Stimulated activated naive B cell treated with anti-CD40 and anti-IgM and Interleukin-4, amounts not matched to agents 10 μg/mL and 1 μg/mL and 100 μg/mL, for 72 hours (primary cell): Measurements from ENCODE around the gene PTPRS.

Experiments
- ATAC-seq, 2 donors: fragments of 150-1000 bp; cut with Tn5 transposase; replicated peaks; 2 replicates each; pipeline ENCODE4 v1.10.0; 2021; ENCODE audit warnings: moderate library complexity in 1 of 2
- DNase-seq: peaks from one replicate; pipeline ENCODE4 v3.0.0; 2021
- H3K27ac Mint-ChIP-seq: one replicate; pipeline ENCODE4 v1.8.0; 2022; ENCODE audit warnings: mild to moderate bottlenecking, mixed read lengths
- H3K27me3 Mint-ChIP-seq, 2 donors: one replicate each; pipeline ENCODE4 v1.8.0; 2022; ENCODE audit warnings: mixed read lengths in 2 of 2
- H3K36me3 Mint-ChIP-seq, 2 donors: one replicate each; pipeline ENCODE4 v1.8.0; 2022; ENCODE audit warnings: mixed read lengths in 2 of 2, mild to moderate bottlenecking in 1 of 2
- H3K4me1 Mint-ChIP-seq, 2 donors: one replicate each; pipeline ENCODE4 v1.8.0; 2022; ENCODE audit warnings: mixed read lengths in 2 of 2, mild to moderate bottlenecking in 1 of 2
- H3K4me3 Mint-ChIP-seq, 2 donors: one replicate each; pipeline ENCODE4 v1.8.0; 2022; ENCODE audit warnings: mild to moderate bottlenecking in 2 of 2, mixed read lengths in 2 of 2, moderate library complexity in 1 of 2
- H3K9me3 Mint-ChIP-seq, 2 donors: one replicate each; pipeline ENCODE4 v1.8.0; 2022; ENCODE audit warnings: mixed read lengths in 2 of 2, mild to moderate bottlenecking in 1 of 2

Gene PTPRS

DNA sequence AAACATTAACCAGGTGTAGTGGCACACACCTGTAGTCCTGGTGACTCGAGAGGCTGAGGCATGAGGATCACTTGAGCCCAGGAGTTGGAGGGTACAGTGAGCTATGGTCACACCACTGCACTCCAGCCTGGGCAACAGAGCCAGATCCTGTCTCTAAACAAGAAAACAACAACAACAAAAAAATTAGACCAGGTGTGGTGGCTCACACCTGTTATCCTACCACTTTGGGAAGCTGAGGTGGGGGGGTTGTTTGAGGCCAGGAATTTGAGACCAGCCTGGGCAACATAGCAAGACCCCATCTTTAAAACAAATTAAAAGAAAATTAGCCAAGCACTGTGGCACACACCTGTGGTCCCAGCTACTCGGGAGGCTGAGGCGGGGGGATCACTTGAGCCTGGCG is 20.8 kb upstream of the PTPRS start:
- peaks cover 0 to 1% of the 10 kb centered on the region in 2 donors for H3K4me1 Mint-ChIP-seq
- DNase-seq: no peak
- peaks cover 23 to 47% of the 10 kb centered on the region in 2 donors for H3K27me3 Mint-ChIP-seq
- peaks cover 0 to 3% of the 10 kb centered on the region in 2 donors for H3K36me3 Mint-ChIP-seq
- H3K27ac Mint-ChIP-seq: no peak overlapping the region
- no peak for ATAC-seq
- H3K4me3 Mint-ChIP-seq: no peak overlapping the region
- peaks cover 0 to 2% of the 10 kb centered on the region in 2 donors for H3K9me3 Mint-ChIP-seq

DNA sequence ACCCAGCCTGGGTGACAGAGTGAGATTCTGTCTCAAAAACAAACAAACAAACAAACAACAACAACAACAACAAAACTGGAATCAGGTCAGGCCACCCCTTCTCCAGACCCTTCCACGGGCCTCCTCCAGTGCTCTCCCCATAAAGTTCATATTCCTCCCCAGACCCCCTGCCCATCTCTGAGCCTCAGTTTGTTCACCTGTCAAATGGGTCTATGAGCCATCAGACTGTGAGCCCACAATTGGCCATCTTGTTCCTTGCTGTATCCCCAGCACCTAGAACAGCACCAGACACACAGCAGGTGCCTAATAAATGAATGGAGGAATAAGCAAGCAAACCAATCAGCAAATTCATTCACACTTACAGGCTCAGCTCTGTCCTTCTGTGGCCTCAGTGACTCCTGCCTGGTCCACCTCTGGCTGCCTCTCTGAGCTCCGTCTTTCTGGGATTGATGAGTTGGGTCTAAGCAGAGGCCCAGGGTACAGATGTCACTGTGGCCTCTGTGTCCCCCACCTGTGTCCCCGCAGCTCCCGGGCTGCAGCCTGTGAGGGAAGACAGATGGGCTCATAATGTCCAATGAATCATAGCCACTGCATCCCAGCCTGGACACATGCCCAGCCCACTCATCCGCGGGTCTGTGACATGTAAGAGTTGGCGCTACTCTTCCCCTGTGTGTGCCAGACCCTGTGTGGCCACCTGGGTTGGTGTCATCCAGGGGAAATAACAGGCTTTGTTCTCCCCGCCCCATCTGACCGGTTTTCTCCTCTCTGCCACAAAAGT is 19.6 kb upstream of the PTPRS start:
- Mint-ChIP-seq H3K27me3 (peaks cover 30 to 59% of the 10 kb centered on the region in 2 donors), H3K27ac (no peak overlapping the region), H3K4me1 (peaks cover 0 to 1% of the 10 kb centered on the region in 2 donors), H3K36me3 (peaks cover 0 to 3% of the 10 kb centered on the region in 2 donors), H3K4me3 (no peak overlapping the region), H3K9me3 (peaks cover 0 to 2% of the 10 kb centered on the region in 2 donors)
- ATAC-seq (no peak), DNase-seq (no peak)

DNA sequence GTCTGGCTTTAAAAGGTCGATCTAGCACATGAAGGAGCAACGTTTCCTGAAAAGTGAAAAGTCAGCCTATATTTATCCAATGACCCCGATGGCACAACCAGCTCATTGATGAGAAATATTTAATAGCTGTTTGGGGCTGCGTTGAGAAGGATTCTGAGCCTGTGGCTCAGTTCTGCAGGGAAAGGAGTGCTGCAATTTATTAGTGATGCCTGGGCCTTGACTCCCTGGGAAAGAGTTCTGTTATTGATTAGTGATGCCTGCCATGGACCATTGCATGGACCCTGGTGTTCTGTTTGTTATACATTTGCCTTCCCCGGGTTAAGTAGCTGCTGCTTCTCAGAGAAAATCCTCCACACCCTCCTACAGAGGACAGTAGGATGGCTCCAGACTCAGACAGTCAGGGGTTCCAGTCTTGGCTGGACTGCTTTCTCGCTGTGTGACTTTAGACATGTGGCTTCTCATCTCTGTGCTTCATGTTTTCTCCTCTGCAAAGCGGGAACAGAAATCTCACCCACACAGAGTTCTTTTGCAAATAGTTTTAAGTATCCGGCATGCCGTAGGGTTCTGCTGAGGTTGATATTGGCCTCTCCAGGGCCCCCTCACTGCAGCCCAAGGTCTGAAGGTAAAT is 17.7 kb upstream of the PTPRS start:
- peaks cover 44 to 77% of the 10 kb centered on the region in 2 donors for H3K27me3 Mint-ChIP-seq
- no peak overlapping the region for H3K27ac Mint-ChIP-seq
- H3K4me3 Mint-ChIP-seq: no peak overlapping the region
- ATAC-seq (no peak), DNase-seq (no peak)
- peaks cover 0 to 7% of the 10 kb centered on the region in 2 donors for H3K36me3 Mint-ChIP-seq
- H3K4me1 Mint-ChIP-seq: peaks cover 0 to 1% of the 10 kb centered on the region in 2 donors
- peaks cover 0 to 3% of the 10 kb centered on the region in 2 donors for H3K9me3 Mint-ChIP-seq

DNA sequence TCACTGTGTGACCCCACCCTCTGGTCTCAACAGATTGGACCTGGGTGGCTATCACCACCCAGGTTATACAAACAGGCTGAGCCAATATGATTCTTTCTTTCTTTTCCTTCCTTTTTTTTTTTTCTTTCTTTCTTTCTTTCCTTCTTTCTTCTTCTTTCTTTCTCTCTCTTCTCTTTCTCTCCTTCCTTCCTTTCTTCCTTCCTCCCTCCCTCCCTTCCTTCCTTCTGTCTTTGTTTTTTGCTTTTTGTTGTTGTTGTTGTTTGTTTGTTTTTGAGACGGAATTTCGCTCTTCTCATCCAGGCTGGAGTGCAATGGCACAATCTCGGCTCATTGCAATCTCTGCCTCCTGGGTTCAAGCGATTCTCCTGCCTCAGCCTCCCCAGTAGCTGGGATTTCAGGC is 17.0 kb upstream of the PTPRS start:
- Mint-ChIP-seq H3K4me1 (peaks cover 0 to 1% of the 10 kb centered on the region in 2 donors), H3K36me3 (peaks cover 0 to 7% of the 10 kb centered on the region in 2 donors), H3K27me3 (peaks cover 44 to 77% of the 10 kb centered on the region in 2 donors), H3K9me3 (peaks cover 0 to 3% of the 10 kb centered on the region in 2 donors), H3K4me3 (no peak overlapping the region), H3K27ac (no peak overlapping the region)
- DNase-seq (no peak), ATAC-seq (no peak)

DNA sequence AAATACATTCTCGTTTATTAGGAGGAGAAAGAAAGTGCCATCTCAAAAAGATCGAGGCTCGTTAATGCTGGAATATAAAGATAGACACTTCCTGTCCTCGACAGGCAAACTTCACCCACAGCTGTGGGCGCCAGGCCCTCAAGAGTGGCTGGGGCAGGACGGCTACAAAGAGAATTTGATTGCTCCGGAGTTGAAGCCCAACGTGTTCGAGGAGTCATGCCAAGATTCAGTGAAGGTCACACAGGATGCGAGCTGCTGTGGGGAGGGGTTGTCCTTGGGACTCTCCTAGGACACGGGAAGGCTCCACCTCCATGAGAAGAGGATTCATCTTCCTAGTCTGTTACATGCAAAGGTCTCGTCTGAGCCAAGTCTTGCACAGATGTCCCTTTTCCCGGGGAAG is 16.3 kb upstream of the PTPRS start:
- Mint-ChIP-seq H3K9me3 (peaks cover 0 to 4% of the 10 kb centered on the region in 2 donors), H3K4me3 (no peak overlapping the region), H3K27ac (no peak overlapping the region), H3K36me3 (peaks cover 0 to 7% of the 10 kb centered on the region in 2 donors), H3K4me1 (peaks cover 0 to 1% of the 10 kb centered on the region in 2 donors), H3K27me3 (peaks cover 44 to 79% of the 10 kb centered on the region in 2 donors)
- ATAC-seq: no peak
- DNase-seq: no peak

DNA sequence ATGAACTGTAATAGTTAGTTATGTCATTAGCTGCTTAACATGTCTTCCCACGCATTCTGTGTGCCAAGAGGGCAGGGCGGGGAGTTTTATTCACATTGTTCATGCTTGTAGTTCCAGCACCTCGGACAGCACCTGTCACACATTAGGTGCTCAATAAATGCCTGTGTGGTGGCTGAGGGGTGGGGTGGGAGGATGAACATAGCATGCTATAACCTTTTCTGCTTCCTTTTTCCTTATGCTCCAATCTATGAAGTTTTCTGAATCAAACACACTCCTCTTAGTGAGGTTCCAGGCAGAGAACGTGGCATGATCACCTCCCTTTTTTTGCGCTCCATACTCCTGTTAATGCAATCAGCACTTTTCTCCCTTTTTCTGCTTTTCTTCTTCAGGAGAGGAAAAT is 15.8 kb upstream of the PTPRS start:
- H3K27me3 Mint-ChIP-seq: peaks cover 46 to 81% of the 10 kb centered on the region in 2 donors

DNA sequence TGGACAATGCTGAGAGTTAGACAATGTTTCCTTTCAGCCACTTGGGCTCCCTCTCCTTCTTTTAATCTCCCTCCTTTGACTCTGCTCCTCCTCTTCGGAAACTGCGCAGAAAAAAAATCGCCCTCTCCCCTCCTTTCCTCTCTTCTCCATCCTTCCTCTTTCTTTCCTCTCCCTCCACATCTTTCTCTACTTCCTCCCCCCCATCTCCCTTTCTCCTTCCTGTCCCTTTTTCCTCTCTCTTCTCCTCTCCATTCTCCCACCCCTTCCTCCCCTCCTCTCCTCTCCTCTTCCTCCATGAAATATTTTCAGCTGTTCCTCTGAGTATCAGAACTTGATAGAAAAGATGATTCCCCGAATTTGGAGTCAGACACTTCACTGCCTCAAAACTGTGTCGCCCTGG is 15.1 kb upstream of the PTPRS start:
- peaks cover 0 to 7% of the 10 kb centered on the region in 2 donors for H3K36me3 Mint-ChIP-seq
- peaks cover 0 to 4% of the 10 kb centered on the region in 2 donors for H3K9me3 Mint-ChIP-seq
- H3K27ac Mint-ChIP-seq: no peak overlapping the region
- peaks cover 53 to 86% of the 10 kb centered on the region in 2 donors for H3K27me3 Mint-ChIP-seq
- no peak for ATAC-seq
- no peak for DNase-seq
- peaks cover 0 to 1% of the 10 kb centered on the region in 2 donors for H3K4me1 Mint-ChIP-seq
- no peak overlapping the region for H3K4me3 Mint-ChIP-seq

More for the DNA sequence above, 15.8 kb upstream of the PTPRS start:
- Mint-ChIP-seq H3K4me1 (peaks cover 0 to 1% of the 10 kb centered on the region in 2 donors), H3K9me3 (peaks cover 0 to 4% of the 10 kb centered on the region in 2 donors), H3K27ac (no peak overlapping the region), H3K36me3 (peaks cover 0 to 7% of the 10 kb centered on the region in 2 donors), H3K4me3 (no peak overlapping the region)
- no peak for ATAC-seq
- no peak for DNase-seq

DNA sequence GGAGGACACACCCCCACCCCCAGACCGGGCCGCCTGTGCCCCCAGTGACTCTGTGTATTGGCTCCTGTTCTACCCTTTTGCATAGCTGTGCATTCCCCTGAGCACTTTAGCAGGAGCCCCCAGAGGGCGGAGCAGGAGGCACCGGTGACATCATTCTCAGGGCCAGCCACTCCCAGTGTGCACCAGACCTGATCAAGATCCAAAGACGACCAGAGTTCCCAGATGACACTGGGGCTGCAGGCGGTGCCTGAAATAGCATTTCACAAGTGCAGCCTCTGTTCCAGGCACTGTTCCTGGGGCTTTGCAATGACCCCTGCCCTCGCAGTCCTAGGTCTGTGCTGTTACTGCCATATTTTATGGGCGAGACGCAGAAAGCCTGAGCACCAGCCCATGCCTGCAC is 14.5 kb upstream of the PTPRS start:
- no peak for ATAC-seq

DNA sequence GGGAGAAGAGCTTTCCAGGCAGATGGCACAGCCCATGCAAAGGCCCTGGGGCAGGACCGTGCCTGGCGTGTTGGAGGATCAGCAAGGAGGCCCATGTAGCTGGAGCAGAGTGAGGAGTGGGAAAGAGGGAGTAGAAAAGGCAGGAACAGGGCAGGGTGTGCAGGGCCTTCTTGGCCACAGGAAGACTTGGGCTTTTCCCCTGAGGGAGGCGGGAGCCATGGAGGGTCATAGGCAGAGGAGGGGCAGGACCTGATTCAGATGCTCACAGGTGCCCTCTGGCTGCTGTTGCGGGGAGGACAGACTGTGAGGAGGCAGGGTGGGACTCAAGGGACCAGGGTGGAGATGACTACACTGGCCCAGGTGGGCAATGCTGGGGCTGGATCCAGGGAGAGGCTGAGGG is 13.8 kb upstream of the PTPRS start:
- Mint-ChIP-seq H3K4me3 (no peak overlapping the region), H3K9me3 (peaks cover 0 to 4% of the 10 kb centered on the region in 2 donors), H3K4me1 (no peaks in the 10 kb centered on the region), H3K36me3 (peaks cover 0 to 4% of the 10 kb centered on the region in 2 donors), H3K27ac (no peak overlapping the region), H3K27me3 (peaks cover 45 to 82% of the 10 kb centered on the region in 2 donors)
- DNase-seq (peak; percentile 11), ATAC-seq (peak in 1 of 2 donors; percentile 57)

More for the DNA sequence above, 14.5 kb upstream of the PTPRS start:
- H3K4me3 Mint-ChIP-seq: no peak overlapping the region
- no peak for DNase-seq
- H3K27me3 Mint-ChIP-seq: peaks cover 48 to 83% of the 10 kb centered on the region in 2 donors
- H3K36me3 Mint-ChIP-seq: peaks cover 0 to 6% of the 10 kb centered on the region in 2 donors
- peaks cover 0 to 4% of the 10 kb centered on the region in 2 donors for H3K9me3 Mint-ChIP-seq
- peaks cover 0 to 1% of the 10 kb centered on the region in 2 donors for H3K4me1 Mint-ChIP-seq
- H3K27ac Mint-ChIP-seq: no peak overlapping the region

DNA sequence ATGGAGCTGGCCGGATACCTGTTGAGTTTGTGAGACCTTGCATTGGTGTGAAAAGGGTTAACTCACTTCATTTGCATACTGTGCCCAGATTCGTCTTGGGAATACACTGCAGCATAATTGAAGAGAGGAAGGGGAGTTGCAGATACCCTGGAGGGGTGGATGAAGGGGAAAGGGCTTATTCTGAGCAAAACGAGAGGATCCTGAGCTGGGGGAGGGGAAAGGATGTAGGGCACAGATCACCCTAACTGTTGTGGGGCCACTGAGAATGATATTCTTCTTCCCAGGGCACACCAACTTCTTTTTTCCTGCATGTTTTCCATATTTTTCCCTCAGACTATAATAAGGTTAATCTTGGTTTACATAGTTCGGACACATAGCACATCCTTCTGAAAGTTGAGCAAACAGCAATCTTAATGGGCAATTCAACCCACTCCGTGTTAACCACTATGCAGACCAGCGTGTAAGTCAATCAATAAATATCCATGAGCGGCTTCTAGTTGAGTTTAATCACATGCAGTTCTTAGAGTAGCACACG is 11.7 kb upstream of the PTPRS start:
- ATAC-seq: peak in 1 of 2 donors; percentile 66

DNA sequence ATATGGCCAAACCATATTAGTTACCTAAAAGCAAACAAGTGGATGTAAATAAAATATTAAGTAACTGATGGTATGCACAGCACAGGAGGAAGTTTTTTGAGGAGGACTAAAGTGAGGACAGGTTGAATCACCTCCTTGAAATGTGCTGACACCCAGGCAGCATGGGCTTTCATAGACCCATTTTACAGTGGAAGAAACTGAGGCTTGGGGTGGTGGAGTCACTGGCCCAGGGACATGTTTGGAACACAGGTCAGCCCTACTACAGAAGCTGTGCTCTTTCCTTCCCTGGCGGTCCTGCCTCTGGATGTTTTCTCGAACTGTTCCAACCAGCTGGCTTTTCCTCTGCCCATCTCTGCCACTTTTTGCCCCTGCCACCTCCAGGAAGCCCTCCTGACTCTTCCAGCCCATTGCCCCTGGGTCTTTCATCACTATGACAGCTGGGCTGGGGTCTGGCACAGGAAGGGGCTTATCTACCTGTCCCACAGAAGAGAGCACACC is 11.2 kb upstream of the PTPRS start:
- no peak overlapping the region for H3K27ac Mint-ChIP-seq
- DNase-seq: no peak
- peaks cover 2 to 4% of the 10 kb centered on the region in 2 donors for H3K36me3 Mint-ChIP-seq
- no peak overlapping the region for H3K4me3 Mint-ChIP-seq
- H3K9me3 Mint-ChIP-seq: peaks cover 5 to 9% of the 10 kb centered on the region in 2 donors
- H3K27me3 Mint-ChIP-seq: peaks cover 39 to 63% of the 10 kb centered on the region in 2 donors
- H3K4me1 Mint-ChIP-seq: no peaks in the 10 kb centered on the region
- ATAC-seq: no peak

More for the DNA sequence above, 11.7 kb upstream of the PTPRS start:
- DNase-seq: no peak
- Mint-ChIP-seq H3K36me3 (peaks cover 2 to 4% of the 10 kb centered on the region in 2 donors), H3K27ac (peak overlapping the region; percentile 37), H3K9me3 (peaks cover 4 to 8% of the 10 kb centered on the region in 2 donors), H3K4me3 (no peak overlapping the region), H3K4me1 (no peaks in the 10 kb centered on the region), H3K27me3 (peaks cover 43 to 67% of the 10 kb centered on the region in 2 donors)

DNA sequence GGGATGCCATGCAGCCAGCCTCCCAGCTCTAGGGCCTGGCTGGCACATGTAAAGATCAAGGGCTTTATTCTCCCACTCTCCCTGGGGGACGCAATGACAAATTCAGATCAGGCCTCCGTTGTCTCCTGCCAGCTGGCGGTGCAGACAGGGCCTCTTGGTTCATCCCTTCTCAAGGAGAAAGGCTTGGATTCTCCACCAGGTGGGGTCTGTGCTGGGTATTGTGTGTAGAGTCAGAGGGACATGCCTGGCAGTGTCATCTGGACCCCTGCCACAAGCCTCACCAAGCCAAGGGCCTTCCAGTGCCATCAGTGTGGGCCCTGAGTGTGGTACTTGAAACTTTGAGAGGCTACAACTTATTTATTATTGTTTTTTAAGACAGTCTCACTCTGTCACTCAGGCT is 8.4 kb upstream of the PTPRS start:
- H3K36me3 Mint-ChIP-seq: peaks cover 0 to 2% of the 10 kb centered on the region in 2 donors
- no peak for ATAC-seq
- no peak for DNase-seq
- peaks cover 28 to 52% of the 10 kb centered on the region in 2 donors for H3K27me3 Mint-ChIP-seq
- no peak overlapping the region for H3K27ac Mint-ChIP-seq
- H3K4me3 Mint-ChIP-seq: no peak overlapping the region
- H3K9me3 Mint-ChIP-seq: peaks cover 5 to 7% of the 10 kb centered on the region in 2 donors
- no peaks in the 10 kb centered on the region for H3K4me1 Mint-ChIP-seq

DNA sequence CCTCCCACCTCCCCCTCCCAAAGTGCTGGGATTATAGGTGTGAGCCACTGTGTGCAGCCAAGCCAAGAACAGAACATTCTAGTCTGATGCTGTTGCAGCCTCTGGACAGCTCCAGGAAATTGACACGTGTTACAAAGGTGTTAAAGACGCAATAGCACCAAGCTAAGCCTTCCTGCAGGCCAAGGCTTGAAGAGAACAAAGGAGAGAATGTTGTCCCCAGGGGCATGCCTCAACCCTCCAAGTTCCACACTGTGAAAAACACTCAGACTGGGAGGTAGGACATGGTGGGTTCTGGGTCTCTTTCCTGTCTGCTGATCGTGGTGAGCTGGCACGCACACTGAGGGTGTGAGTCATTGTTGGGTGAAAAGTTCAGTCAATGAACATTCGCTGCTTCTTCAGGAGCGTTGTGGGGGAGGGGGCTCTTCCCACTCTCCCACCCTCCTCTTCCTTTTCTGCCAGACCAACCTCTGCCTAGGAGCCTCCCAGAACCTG is 5.3 kb upstream of the PTPRS start:
- DNase-seq (no peak), ATAC-seq (peak; percentile 31 to 62)
- H3K36me3 Mint-ChIP-seq: peaks cover 2 to 3% of the 10 kb centered on the region in 2 donors
- no peak overlapping the region for H3K27ac Mint-ChIP-seq
- H3K4me1 Mint-ChIP-seq: peaks cover 4 to 5% of the 10 kb centered on the region in 2 donors
- H3K27me3 Mint-ChIP-seq: peaks cover 40 to 55% of the 10 kb centered on the region in 2 donors
- peaks cover 5 to 6% of the 10 kb centered on the region in 2 donors for H3K9me3 Mint-ChIP-seq
- H3K4me3 Mint-ChIP-seq: no peak overlapping the region

DNA sequence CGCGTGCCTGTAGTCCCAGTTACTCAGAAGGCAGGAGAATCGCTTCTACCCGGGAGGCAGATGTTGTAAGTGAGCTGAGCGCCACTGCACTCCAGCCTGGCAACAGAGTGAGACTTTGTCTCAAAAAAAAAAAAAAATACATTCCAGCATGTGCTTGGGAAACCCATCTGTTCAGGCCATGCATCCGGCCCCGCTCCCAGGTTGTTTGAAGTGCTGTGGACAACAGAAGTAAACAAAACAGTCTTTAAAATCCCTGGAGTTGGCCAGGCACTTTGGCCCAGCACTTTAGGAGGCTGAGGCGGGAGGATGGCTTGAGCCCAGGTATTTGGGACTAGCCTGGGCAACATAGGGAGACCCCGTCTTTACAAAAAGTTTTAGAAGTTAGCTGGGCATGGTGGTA is 3.2 kb upstream of the PTPRS start:
- peaks cover 4 to 7% of the 10 kb centered on the region in 2 donors for H3K36me3 Mint-ChIP-seq
- H3K4me3 Mint-ChIP-seq: no peak overlapping the region
- DNase-seq (no peak), ATAC-seq (no peak)
- H3K27me3 Mint-ChIP-seq: peaks cover 48 to 52% of the 10 kb centered on the region in 2 donors
- no peak overlapping the region for H3K27ac Mint-ChIP-seq
- H3K4me1 Mint-ChIP-seq: peaks cover 9 to 12% of the 10 kb centered on the region in 2 donors
- peaks cover 5 to 6% of the 10 kb centered on the region in 2 donors for H3K9me3 Mint-ChIP-seq
